Measurements from ENCODE around the gene SLIT3.
"Not testable (repeated sequence)": the region's sequence is repeated elsewhere in the genome, so short reads cannot be mapped to it uniquely, and the experiment has no call there.

Gene SLIT3

GRCh38 chr5:169168280-169168679 is 132.7 kb downstream of the SLIT3 start:
- no peak for DNase-seq

GRCh38 chr5:169166078-169166477 is 134.9 kb downstream of the SLIT3 start:
- DNase-seq = no peak

GRCh38 chr5:169165052-169165451 is 135.9 kb downstream of the SLIT3 start:
- no peak for DNase-seq

GRCh38 chr5:169164481-169164925 is 136.4 kb downstream of the SLIT3 start:
- no peak for DNase-seq

GRCh38 chr5:169162407-169162806 is 138.5 kb downstream of the SLIT3 start:
- no peak for DNase-seq

GRCh38 chr5:169161022-169161680 is 139.8 kb downstream of the SLIT3 start:
- DNase-seq = no peak

- no peak for DNase-seq
These were observed 140.5 kb downstream of the SLIT3 start for GRCh38 chr5:169160405-169160901.

- DNase-seq = no peak
These were observed 142.2 kb downstream of the SLIT3 start for GRCh38 chr5:169158764-169159163.

GRCh38 chr5:169157064-169157463 is 143.9 kb downstream of the SLIT3 start:
- DNase-seq = no peak

- DNase-seq = no peak
These were observed 146.3 kb downstream of the SLIT3 start for GRCh38 chr5:169154679-169155078.

GRCh38 chr5:169153405-169153804 is 147.5 kb downstream of the SLIT3 start:
- no peak for DNase-seq

- no peak for DNase-seq
These were observed 148.0 kb downstream of the SLIT3 start for GRCh38 chr5:169152946-169153345.

- no peak for DNase-seq
These were observed 148.5 kb downstream of the SLIT3 start for GRCh38 chr5:169152453-169152852.

- no peak for DNase-seq
These were observed 149.7 kb downstream of the SLIT3 start for GRCh38 chr5:169151051-169151805.

GRCh38 chr5:169150108-169150507 is 150.8 kb downstream of the SLIT3 start:
- no peak for DNase-seq

GRCh38 chr5:169149317-169149716 is 151.6 kb downstream of the SLIT3 start:
- no peak for DNase-seq

GRCh38 chr5:169148138-169148740 is 152.7 kb downstream of the SLIT3 start:
- no peak for DNase-seq

GRCh38 chr5:169147534-169147933 is 153.4 kb downstream of the SLIT3 start:
- DNase-seq = no peak

GRCh38 chr5:169146158-169146557 is 154.8 kb downstream of the SLIT3 start:
- DNase-seq = no peak

- no peak for DNase-seq
These were observed 158.5 kb downstream of the SLIT3 start for GRCh38 chr5:169142264-169142970.

GRCh38 chr5:169140215-169140614 is 160.7 kb downstream of the SLIT3 start:
- DNase-seq = not testable (repeated sequence)

- DNase-seq = no peak
These were observed 161.4 kb downstream of the SLIT3 start for GRCh38 chr5:169139480-169140050.

- no peak for DNase-seq
These were observed 167.4 kb downstream of the SLIT3 start for GRCh38 chr5:169133531-169133930.
